A549 (cell line): ENCODE measurements around the gene KRTAP26-1.

ENCODE experiments used
- CTCF ChIP-seq: fragments of >200 bp; sonication (Bioruptor Twin); formaldehyde crosslinking; IDR thresholded peaks from 3 replicates; pipeline ENCODE4 v1.5.1; 2016
- HMGXB4 ChIP-seq: fragments of 250-450 bp; sonication (Bioruptor Pico); IDR thresholded peaks from 2 replicates; pipeline ENCODE4 v1.5.0; 2021; ENCODE audit warnings: mild to moderate bottlenecking, moderate library complexity, borderline replicate concordance
- RAD21 ChIP-seq, 2 experiments: fragments of >200 bp in 1 of 2; sonication (Bioruptor Twin) in 1 of 2; formaldehyde crosslinking in 1 of 2; IDR thresholded peaks in 1 of 2; conservative IDR thresholded peaks in 1 of 2; 2 replicates in 1 of 2; 3 replicates in 1 of 2; pipeline ENCODE4 v1.6.1; 2012 to 2018; ENCODE audit warnings: inconsistent platforms in 1 of 2

- TF ChIP-seq HMGXB4 (CRISPR knock-in tag), result no peak
- no peak for TF ChIP-seq CTCF
- no peak for TF ChIP-seq RAD21 (conservative IDR thresholded peaks at IDR 0.05 in 1 of 2, IDR thresholded peaks at IDR 0.05 in 1 of 2)
Measured at GRCh38 chr21:30305136-30305535, 15.0 kb downstream of the KRTAP26-1 start.
